Measurements from ENCODE around the gene RAET1E.

- TF ChIP-seq ZNF274 (IDR thresholded peaks at IDR 0.05; ENCODE audit: low read depth, low read length), result no peak
- TF ChIP-seq SUZ12 (IDR thresholded peaks at IDR 0.05; ENCODE audit: extremely low read depth, insufficient read depth, insufficient read length), result no peak
- TF ChIP-seq YY1 (IDR thresholded peaks at IDR 0.05; ENCODE audit: insufficient read depth, insufficient read length), result no peak
Measured at GRCh38 chr6:149895048-149895590, 2.8 kb downstream of the RAET1E start.

All from NT2/D1 (cell line).